Calu3 (cell line): ENCODE data around the gene RAB10. TPM values are rescaled to one million over a fixed set of nuclear protein-coding genes. Genes with fewer than 3 reads are reported as not detected.
A peak's percentile ranks its signal among the peaks of the same experiment; 100 is the strongest.
"Not testable (repeated sequence)": the region's sequence is repeated elsewhere in the genome, so short reads cannot be mapped to it uniquely, and the experiment has no call there.

Experiments
- BruUV-seq: library from RNA; stranded (reverse); fragments of 400-500 nt; replicated peaks from 2 replicates; lab custom pipeline; 2021; lab: Mats Ljungman, UMichigan
- CTCF ChIA-PET: fragments of 300-600 bp; sonication (Branson Sonifier 250); formaldehyde crosslinking; loops from one replicate; lab custom pipeline; 2022; ENCODE audit warnings: antibody characterized with exemption; lab: Charles Lee
- DNase-seq: peaks from one replicate; pipeline ENCODE4 v3.0.0; 2022
- H3K27ac Mint-ChIP-seq: one replicate; pipeline ENCODE4 v1.8.0; 2022; ENCODE audit warnings: mixed read lengths; ENCODE audit not compliant: unreplicated experiment
- H3K27me3 Mint-ChIP-seq: one replicate; pipeline ENCODE4 v1.8.0; 2022; ENCODE audit warnings: mixed read lengths; ENCODE audit not compliant: unreplicated experiment
- H3K36me3 Mint-ChIP-seq: one replicate; pipeline ENCODE4 v1.8.0; 2022; ENCODE audit warnings: mild to moderate bottlenecking, moderate library complexity, mixed read lengths; ENCODE audit not compliant: insufficient read depth, unreplicated experiment
- H3K4me1 Mint-ChIP-seq: one replicate; pipeline ENCODE4 v1.8.0; 2022; ENCODE audit warnings: mild to moderate bottlenecking, low read depth, mixed read lengths; ENCODE audit not compliant: unreplicated experiment
- H3K4me3 Mint-ChIP-seq: one replicate; pipeline ENCODE4 v1.8.0; 2022; ENCODE audit warnings: mild to moderate bottlenecking, low read depth, moderate library complexity, mixed read lengths; ENCODE audit not compliant: unreplicated experiment
- H3K9me3 Mint-ChIP-seq: one replicate; pipeline ENCODE4 v1.8.0; 2022; ENCODE audit warnings: low read depth, mixed read lengths; ENCODE audit not compliant: unreplicated experiment
- intact Hi-C: fragments of 100-400 bp; cut with micrococcal nuclease; formaldehyde crosslinking; loops from one replicate; pipeline ENCODE4 v1.10.0; 2022; ENCODE audit not compliant: unreplicated experiment
- total RNA-seq: library from RNA; stranded (reverse); gene quantifications from 2 replicates; pipeline ENCODE4 v1.2.3, GENCODE V29; 2022
- TF ChIP-seq, protein P1 (sequence below): fragments of 200-600 bp; IDR thresholded peaks from one replicate; pipeline ENCODE4 v1.8.0; 2022; ENCODE audit warnings: antibody characterized with exemption; ENCODE audit not compliant: unreplicated experiment

RAB10 gene
- total RNA-seq, 1 experiment from 2014 or later, result 149 TPM

DNA sequence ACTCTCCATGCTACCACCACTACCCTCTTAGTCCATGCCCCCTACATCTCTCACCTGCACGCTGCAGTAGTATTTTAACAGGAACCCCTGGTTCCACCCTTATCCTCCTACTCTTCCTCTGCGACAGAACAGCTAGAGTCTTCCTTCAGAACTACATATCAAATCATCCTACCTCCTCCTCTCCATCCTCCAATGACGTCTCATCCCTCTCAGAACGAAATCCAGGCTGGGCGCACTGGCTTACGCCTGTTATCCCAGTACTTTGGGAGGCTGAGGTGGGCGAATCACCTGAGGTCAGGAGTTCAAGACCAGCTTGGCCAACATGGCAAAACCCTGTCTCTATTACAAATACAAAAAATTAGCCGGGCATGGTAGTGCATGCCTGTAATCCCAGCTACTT is 41.3 kb upstream of the RAB10 start:
- no peaks in the 10 kb centered on the region for H3K9me3 Mint-ChIP-seq
- H3K4me1 Mint-ChIP-seq, result peaks cover 31% of the 10 kb centered on the region
- CTCF ChIA-PET, result interaction anchor here (0.5 kb wide), 1 partner anchor 152 kb away, joined by 5 read pairs; no protein-coding TSS in a partner anchor
- no peaks in the 10 kb centered on the region for H3K27me3 Mint-ChIP-seq
- no TSS peak for BruUV-seq
- DNase-seq, result no peak
- H3K36me3 Mint-ChIP-seq, result no peaks in the 10 kb centered on the region
- H3K4me3 Mint-ChIP-seq, result no peak overlapping the region
- H3K27ac Mint-ChIP-seq, result no peak overlapping the region
- intact Hi-C loops, result no loop called here
- TF ChIP-seq, protein P1, sequence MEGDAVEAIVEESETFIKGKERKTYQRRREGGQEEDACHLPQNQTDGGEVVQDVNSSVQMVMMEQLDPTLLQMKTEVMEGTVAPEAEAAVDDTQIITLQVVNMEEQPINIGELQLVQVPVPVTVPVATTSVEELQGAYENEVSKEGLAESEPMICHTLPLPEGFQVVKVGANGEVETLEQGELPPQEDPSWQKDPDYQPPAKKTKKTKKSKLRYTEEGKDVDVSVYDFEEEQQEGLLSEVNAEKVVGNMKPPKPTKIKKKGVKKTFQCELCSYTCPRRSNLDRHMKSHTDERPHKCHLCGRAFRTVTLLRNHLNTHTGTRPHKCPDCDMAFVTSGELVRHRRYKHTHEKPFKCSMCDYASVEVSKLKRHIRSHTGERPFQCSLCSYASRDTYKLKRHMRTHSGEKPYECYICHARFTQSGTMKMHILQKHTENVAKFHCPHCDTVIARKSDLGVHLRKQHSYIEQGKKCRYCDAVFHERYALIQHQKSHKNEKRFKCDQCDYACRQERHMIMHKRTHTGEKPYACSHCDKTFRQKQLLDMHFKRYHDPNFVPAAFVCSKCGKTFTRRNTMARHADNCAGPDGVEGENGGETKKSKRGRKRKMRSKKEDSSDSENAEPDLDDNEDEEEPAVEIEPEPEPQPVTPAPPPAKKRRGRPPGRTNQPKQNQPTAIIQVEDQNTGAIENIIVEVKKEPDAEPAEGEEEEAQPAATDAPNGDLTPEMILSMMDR, result no peak

DNA sequence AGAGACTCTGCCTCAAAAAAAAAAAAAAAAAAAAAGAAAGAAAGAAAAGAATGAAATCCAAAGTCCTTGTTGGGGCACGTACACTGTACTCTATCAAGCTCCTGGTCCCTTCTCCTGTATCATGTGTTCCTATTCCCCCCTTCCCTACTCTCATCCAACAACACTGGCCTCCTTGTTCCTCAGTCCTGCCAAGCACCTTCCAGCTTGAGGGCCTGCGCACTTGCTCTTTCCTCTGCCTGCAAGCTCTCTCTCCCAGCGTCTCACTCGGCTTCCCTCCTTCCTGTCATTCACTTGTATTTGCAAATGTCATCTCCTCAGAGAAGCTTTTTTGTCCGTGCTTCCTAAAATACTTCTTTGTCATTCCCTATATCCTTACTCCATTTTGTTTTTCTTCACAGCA is 40.8 kb upstream of the RAB10 start:
- peaks cover 36% of the 10 kb centered on the region for H3K4me1 Mint-ChIP-seq
- H3K9me3 Mint-ChIP-seq, result no peaks in the 10 kb centered on the region
- no peak overlapping the region for H3K27ac Mint-ChIP-seq
- no peaks in the 10 kb centered on the region for H3K27me3 Mint-ChIP-seq
- BruUV-seq, result no TSS peak
- intact Hi-C loops, result no loop called here
- CTCF ChIA-PET, result interaction anchor here (0.5 kb wide), 1 partner anchor 152 kb away, joined by 5 read pairs; no protein-coding TSS in a partner anchor
- TF ChIP-seq, protein P1, result no peak
- no peak overlapping the region for H3K4me3 Mint-ChIP-seq
- DNase-seq, result no peak
- H3K36me3 Mint-ChIP-seq, result no peaks in the 10 kb centered on the region

DNA sequence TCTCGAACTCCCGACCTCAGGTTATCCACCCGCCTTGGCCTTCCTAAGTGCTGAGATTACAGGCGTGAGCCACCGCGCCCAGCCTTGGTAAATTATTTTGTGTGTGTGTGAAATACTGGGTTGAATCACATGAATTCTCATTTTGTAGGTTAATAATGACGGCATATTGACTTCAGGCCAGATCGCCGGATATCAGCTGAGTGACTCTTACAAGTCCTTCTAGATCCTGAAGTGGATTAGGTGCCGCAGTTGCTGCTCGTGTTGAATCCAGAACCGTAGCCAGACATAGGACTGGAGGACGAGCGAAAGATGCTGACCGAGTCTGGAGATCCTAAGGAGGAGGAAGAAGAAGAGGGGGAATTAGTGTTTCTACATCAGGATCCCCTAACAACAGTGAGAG is 39.4 kb upstream of the RAB10 start:
- no peak overlapping the region for H3K4me3 Mint-ChIP-seq
- BruUV-seq, result no TSS peak

DNA sequence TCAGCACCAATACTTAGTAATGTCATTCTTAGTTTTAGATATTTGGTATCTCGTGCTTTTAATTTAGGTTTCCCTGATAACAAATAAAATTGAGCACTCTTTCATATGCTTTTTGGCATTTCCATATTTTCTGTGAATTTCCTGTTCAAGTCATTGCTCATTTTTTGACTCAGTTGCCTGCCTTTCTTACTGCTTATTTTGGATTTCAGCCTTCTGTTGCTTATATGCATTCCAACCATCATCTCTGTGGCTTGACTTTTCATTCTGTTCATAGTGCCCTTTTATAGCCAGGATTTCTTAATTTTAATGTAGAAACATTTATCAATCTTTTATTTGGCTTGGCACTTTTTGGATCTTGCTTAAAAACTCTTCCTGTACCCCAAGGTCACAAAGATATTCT is 37.0 kb upstream of the RAB10 start:
- TF ChIP-seq, protein P1, result no peak
- CTCF ChIA-PET, result no interaction called here
- BruUV-seq, result no TSS peak
- H3K9me3 Mint-ChIP-seq, result no peaks in the 10 kb centered on the region
- no peak for DNase-seq
- intact Hi-C loops, result loop anchor here (5.0 kb wide), 1 partner anchor 40 kb away; no protein-coding TSS in a partner anchor
- peaks cover 61% of the 10 kb centered on the region for H3K4me1 Mint-ChIP-seq
- no peak overlapping the region for H3K4me3 Mint-ChIP-seq
- H3K27me3 Mint-ChIP-seq, result no peaks in the 10 kb centered on the region
- peaks cover 10% of the 10 kb centered on the region for H3K36me3 Mint-ChIP-seq
- H3K27ac Mint-ChIP-seq, result no peak overlapping the region

More for the DNA sequence above, 39.4 kb upstream of the RAB10 start:
- no peak for DNase-seq
- H3K9me3 Mint-ChIP-seq, result no peaks in the 10 kb centered on the region
- intact Hi-C loops, result no loop called here
- no peaks in the 10 kb centered on the region for H3K27me3 Mint-ChIP-seq
- TF ChIP-seq, protein P1, result no peak
- H3K36me3 Mint-ChIP-seq, result peaks cover 9% of the 10 kb centered on the region
- CTCF ChIA-PET, result no interaction called here
- H3K27ac Mint-ChIP-seq, result no peak overlapping the region
- peaks cover 51% of the 10 kb centered on the region for H3K4me1 Mint-ChIP-seq

DNA sequence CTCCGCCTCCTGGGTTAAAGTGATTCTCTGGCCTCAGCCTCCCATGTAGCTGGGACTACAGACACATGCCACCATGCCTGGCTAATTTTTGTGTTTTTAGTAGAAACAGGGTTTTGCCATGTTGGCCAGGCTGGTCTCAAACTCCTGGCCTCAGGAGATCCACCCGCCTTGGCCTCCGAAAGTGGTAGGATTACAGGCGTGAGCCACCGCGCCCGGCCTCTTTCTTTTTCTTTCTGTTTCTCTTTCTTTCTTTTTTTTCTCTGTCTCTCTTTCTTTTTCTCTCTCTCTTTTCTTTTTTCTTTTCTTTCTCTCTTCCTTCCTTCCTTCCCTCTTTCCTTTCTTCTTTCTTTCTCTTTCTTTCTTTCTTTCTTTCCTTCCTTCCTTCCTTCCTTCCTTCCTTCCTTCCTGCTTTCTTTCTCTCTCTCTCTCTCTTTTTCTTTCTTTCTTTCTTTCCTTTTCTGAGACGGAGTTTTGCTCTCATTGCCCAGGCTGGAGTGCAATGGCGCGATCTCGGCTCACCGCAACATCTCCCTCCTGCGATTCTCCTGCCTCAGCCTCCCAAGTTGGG is 35.0 kb upstream of the RAB10 start:
- not testable (repeated sequence) for H3K9me3 Mint-ChIP-seq, BruUV-seq, DNase-seq, H3K27me3 Mint-ChIP-seq
- CTCF ChIA-PET, result interaction anchor here (0.6 to 1.6 kb wide), 4 partner anchors 13 to 498 kb away, joined by 4 to 8 read pairs (median 6); partner anchors contain the start of gene RAB10
- Mint-ChIP-seq H3K4me3 (peak overlapping the region; percentile 8), H3K4me1 (peaks cover 61% of the 10 kb centered on the region), H3K36me3 (peaks cover 10% of the 10 kb centered on the region), H3K27ac (peak overlapping the region; percentile 73)
- intact Hi-C loops, result loop anchor here (5.0 kb wide), 1 partner anchor 38 kb away; no protein-coding TSS in a partner anchor

DNA sequence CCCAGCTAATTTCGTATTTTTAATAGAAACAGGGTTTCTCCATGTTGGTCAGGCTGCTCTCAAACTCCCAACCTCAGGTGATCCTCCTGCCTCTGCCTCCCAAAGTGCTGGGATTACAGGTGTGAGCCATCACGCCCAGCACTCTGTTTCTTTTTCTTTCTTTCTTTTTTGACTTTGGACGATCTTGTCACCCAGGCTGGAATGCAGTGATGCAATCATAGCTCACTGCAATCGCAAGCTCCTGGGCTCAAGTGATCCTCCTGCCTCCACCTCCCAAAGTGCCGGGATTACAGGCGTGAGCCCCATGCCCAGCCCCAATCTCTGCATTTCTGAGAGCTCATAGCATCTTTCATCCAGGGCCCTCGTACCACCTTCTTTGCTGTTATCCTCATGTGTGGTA is 34.5 kb upstream of the RAB10 start:
- H3K4me3 Mint-ChIP-seq, result peak overlapping the region; percentile 8
- H3K36me3 Mint-ChIP-seq, result peaks cover 10% of the 10 kb centered on the region
- H3K27me3 Mint-ChIP-seq, BruUV-seq, H3K9me3 Mint-ChIP-seq, DNase-seq: not testable (repeated sequence)
- CTCF ChIA-PET, result interaction anchor here (0.6 to 1.5 kb wide), 3 partner anchors 34 to 499 kb away, joined by 4 to 11 read pairs (median 5); partner anchors contain the start of gene RAB10
- peaks cover 61% of the 10 kb centered on the region for H3K4me1 Mint-ChIP-seq
- intact Hi-C loops, result loop anchor here (5.0 kb wide), 1 partner anchor 38 kb away; no protein-coding TSS in a partner anchor
- peak overlapping the region; percentile 73 for H3K27ac Mint-ChIP-seq
